Activated T-cell treated with anti-CD3 and anti-CD28 coated beads for 4 hours (primary cell): ENCODE data around the gene HRH2.
"Not testable (repeated sequence)": the region's sequence is repeated elsewhere in the genome, so short reads cannot be mapped to it uniquely, and the experiment has no call there.

Experiments
- DNase-seq: peaks from one replicate; pipeline ENCODE4 v3.0.0-alpha.2; 2020

HRH2 gene

GRCh38 chr5:175657593-175658271, at the start of gene HRH2:
Gene HRH2 (plus strand): TSS chr5:175658071. CDS start chr5:175683234, 25,163 bp downstream.
- DNase-seq, result peak; percentile 39

- DNase-seq, result peak; percentile 8
Measured at GRCh38 chr5:175609526-175609925, 48.3 kb upstream of the HRH2 start.

- no peak for DNase-seq
Measured at GRCh38 chr5:175610381-175610780, 47.5 kb upstream of the HRH2 start.

- no peak for DNase-seq
Measured at GRCh38 chr5:175610898-175611297, 47.0 kb upstream of the HRH2 start.

GRCh38 chr5:175614223-175614815, 43.6 kb upstream of the HRH2 start:
- no peak for DNase-seq

- no peak for DNase-seq
Measured at GRCh38 chr5:175614861-175615260, 43.0 kb upstream of the HRH2 start.

GRCh38 chr5:175616083-175616482, 41.8 kb upstream of the HRH2 start:
- no peak for DNase-seq

- DNase-seq, result not testable (repeated sequence)
Measured at GRCh38 chr5:175616527-175616926, 41.3 kb upstream of the HRH2 start.

GRCh38 chr5:175617447-175617846, 40.4 kb upstream of the HRH2 start:
- DNase-seq, result no peak

- no peak for DNase-seq
Measured at GRCh38 chr5:175620527-175620926, 37.3 kb upstream of the HRH2 start.

- no peak for DNase-seq
Measured at GRCh38 chr5:175621971-175622370, 35.9 kb upstream of the HRH2 start.

GRCh38 chr5:175623088-175623487, 34.8 kb upstream of the HRH2 start:
- no peak for DNase-seq

GRCh38 chr5:175624316-175624715, 33.6 kb upstream of the HRH2 start:
- no peak for DNase-seq

GRCh38 chr5:175627005-175627404, 30.9 kb upstream of the HRH2 start:
- no peak for DNase-seq

- DNase-seq, result no peak
Measured at GRCh38 chr5:175627739-175628138, 30.1 kb upstream of the HRH2 start.

- no peak for DNase-seq
Measured at GRCh38 chr5:175628668-175629067, 29.2 kb upstream of the HRH2 start.

GRCh38 chr5:175629261-175629660, 28.6 kb upstream of the HRH2 start:
- DNase-seq, result no peak

- DNase-seq, result no peak
Measured at GRCh38 chr5:175629793-175630192, 28.1 kb upstream of the HRH2 start.

- DNase-seq, result no peak
Measured at GRCh38 chr5:175635854-175636584, 21.9 kb upstream of the HRH2 start.

GRCh38 chr5:175638305-175638704, 19.6 kb upstream of the HRH2 start:
- no peak for DNase-seq

- no peak for DNase-seq
Measured at GRCh38 chr5:175640106-175640775, 17.6 kb upstream of the HRH2 start.

GRCh38 chr5:175642998-175643397, 14.9 kb upstream of the HRH2 start:
- no peak for DNase-seq

- DNase-seq, result no peak
Measured at GRCh38 chr5:175646251-175646650, 11.6 kb upstream of the HRH2 start.

- no peak for DNase-seq
Measured at GRCh38 chr5:175649967-175650366, 7.9 kb upstream of the HRH2 start.
